PC-3 (cell line): ENCODE data around the gene DEFB132. TPM values are rescaled to one million over a fixed set of nuclear protein-coding genes. Genes with fewer than 3 reads are reported as not detected.

Experiments used
- ATAC-seq: fragments of 200-7000 bp; cut with Tn5 transposase; 2 replicates; pipeline ENCODE4 v1.9.1; 2020; ENCODE audit warnings: mild to moderate bottlenecking, moderate library complexity
- Bru-seq: library from RNA; stranded (reverse); fragments of 400-500 nt; gene quantifications from one replicate; lab custom pipeline; 2021; lab: Mats Ljungman, UMichigan
- BruChase-seq, 2 experiments: library from RNA; stranded (reverse); fragments of 400-500 nt; gene quantifications; one replicate each; lab custom pipeline; 2021; lab: Mats Ljungman, UMichigan
- BruUV-seq: library from RNA; stranded (reverse); fragments of 400-500 nt; replicated peaks from 2 replicates; lab custom pipeline; 2021; lab: Mats Ljungman, UMichigan
- CTCF ChIA-PET: fragments of 300-600 bp; sonication (Branson Sonifier 250); formaldehyde crosslinking; loops from one replicate; lab custom pipeline; 2022; ENCODE audit warnings: antibody characterized with exemption; lab: Charles Lee
- POLR2A ChIA-PET: fragments of 300-600 bp; sonication (Branson Sonifier 250); formaldehyde crosslinking; loops from one replicate; lab custom pipeline; 2022; ENCODE audit warnings: antibody characterized with exemption; ENCODE audit not compliant: unreplicated experiment; lab: Charles Lee
- DNase-seq: peaks from one replicate; pipeline ENCODE4 v3.0.0-alpha.2; 2015
- H2AFZ ChIP-seq: fragments of 300-600 bp; sonication (generic); 2 replicates; pipeline ENCODE4 v1.6.0; 2016; ENCODE audit warnings: antibody characterized with exemption, low read length
- H3F3A ChIP-seq: fragments of 300-600 bp; sonication (generic); one replicate; pipeline ENCODE4 v1.6.0; 2017; ENCODE audit warnings: antibody characterized with exemption, low read length, control low read depth, mild to moderate bottlenecking; ENCODE audit not compliant: unreplicated experiment
- H3K27ac ChIP-seq: fragments of 300-600 bp; sonication (generic); 2 replicates; pipeline ENCODE4 v1.5.1; 2016; ENCODE audit warnings: mild to moderate bottlenecking, low read length
- H3K27me3 ChIP-seq: fragments of 300-600 bp; sonication (generic); 2 replicates; pipeline ENCODE4 v1.6.1; 2016; ENCODE audit warnings: low read length, mixed read lengths
- H3K36me3 ChIP-seq: fragments of 300-600 bp; sonication (generic); 2 replicates; pipeline ENCODE4 v1.6.1; 2016; ENCODE audit warnings: low read depth, mixed run types, low read length, mixed read lengths
- H3K4me1 ChIP-seq: fragments of 300-600 bp; sonication (generic); 2 replicates; pipeline ENCODE4 v1.5.1; 2016; ENCODE audit warnings: low read length; ENCODE audit not compliant: insufficient read depth
- H3K4me2 ChIP-seq: fragments of 300-600 bp; sonication (generic); 2 replicates; pipeline ENCODE4 v1.6.0; 2016; ENCODE audit warnings: low read length
- H3K4me3 ChIP-seq: fragments of 300-600 bp; sonication (generic); 2 replicates; pipeline ENCODE4 v1.5.1; 2016; ENCODE audit warnings: mild to moderate bottlenecking, low read length, mixed read lengths
- H3K79me2 ChIP-seq: fragments of 300-600 bp; sonication (generic); 2 replicates; pipeline ENCODE4 v1.6.1; 2017; ENCODE audit warnings: low read length, mixed read lengths
- H3K9ac ChIP-seq: fragments of 300-600 bp; sonication (generic); 2 replicates; pipeline ENCODE4 v1.6.0; 2016; ENCODE audit warnings: mild to moderate bottlenecking, low read length
- H3K9me2 ChIP-seq: fragments of 300-600 bp; sonication (generic); replicated peaks from 2 replicates; pipeline ENCODE4 v1.6.1; 2016; ENCODE audit warnings: mixed run types, low read length, mixed read lengths
- H3K9me3 ChIP-seq: fragments of 300-600 bp; sonication (generic); 2 replicates; pipeline ENCODE4 v1.6.1; 2016; ENCODE audit warnings: low read length, mixed read lengths
- H4K20me1 ChIP-seq: fragments of 300-600 bp; sonication (generic); 2 replicates; pipeline ENCODE4 v1.6.1; 2016; ENCODE audit warnings: low read length, mixed read lengths
- EZH2 ChIP-seq: fragments of 300-600 bp; sonication (generic); IDR thresholded peaks from one replicate; pipeline ENCODE4 v1.6.1; 2017; ENCODE audit warnings: antibody characterized with exemption, mild to moderate bottlenecking, low read length; ENCODE audit not compliant: unreplicated experiment
- EZH2phosphoT487 ChIP-seq: fragments of 300-600 bp; sonication (generic); IDR thresholded peaks from 2 replicates; pipeline ENCODE4 v1.6.1; 2018; ENCODE audit warnings: mild to moderate bottlenecking, antibody characterized with exemption, low read length, borderline replicate concordance
- intact Hi-C: fragments of 100-400 bp; cut with micrococcal nuclease; formaldehyde crosslinking; loops from 2 replicates; pipeline ENCODE4 v1.9.0; 2023
- long read RNA-seq: library from polyadenylated mRNA; unstranded; transcript quantifications from one replicate; pipeline ENCODE4 v2.0.0, GENCODE V29; 2021; ENCODE audit not compliant: unreplicated experiment
- total RNA-seq: library from RNA; depleted of rRNA; stranded (reverse); fragments of >200 nt; gene quantifications from 2 replicates; pipeline ENCODE4 v1.2.3, GENCODE V29; 2014; rRNA removed
- TF ChIP-seq, protein P1 (sequence below): fragments of 300-600 bp; sonication (generic); conservative IDR thresholded peaks from 2 replicates; pipeline ENCODE4 v1.5.1; 2017; ENCODE audit warnings: antibody characterized with exemption, low read depth, mild to moderate bottlenecking, low read length

Gene DEFB132
- total RNA-seq: not detected in 2 replicates
- Bru-seq, nascent RNA: not detected
- BruChase-seq, experiment 1, labeled RNA remaining after a 6-hour chase: not detected
- BruChase-seq, experiment 2, labeled RNA remaining after a 2-hour chase: not detected
- long read RNA-seq: 0 reads

DNA sequence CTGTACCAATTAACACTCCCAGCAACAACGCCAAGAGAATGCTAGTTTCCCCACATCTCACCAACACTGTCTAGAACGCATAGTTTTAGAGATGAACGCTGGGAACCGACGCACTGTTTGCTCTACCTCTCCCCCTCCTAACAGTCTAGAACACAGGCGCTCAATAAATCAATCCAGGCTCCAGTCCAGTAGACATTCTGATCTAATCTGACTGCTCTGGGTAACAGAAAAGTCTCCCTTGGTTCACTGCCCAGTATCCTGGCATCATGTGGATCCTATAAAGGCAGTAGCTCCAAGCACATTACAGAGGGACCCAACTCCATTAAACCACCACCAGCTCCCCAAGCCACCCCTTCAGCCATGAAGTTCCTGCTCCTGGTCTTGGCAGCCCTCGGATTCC is at the start of gene DEFB132:
DEFB132 (plus strand) TSS at position 306 of the 400 bp plus-strand sequence; CDS start at position 361, 55 bp downstream.
- no peak for ATAC-seq
- POLR2A ChIA-PET: no interaction called here
- Histone ChIP-seq H3K4me3 (no peak within 1 kb of the TSS), H3K9ac (no peak within 1 kb of the TSS), H4K20me1 (no peaks in the 10 kb centered on the region), H3K27ac (no peak within 1 kb of the TSS), H3K27me3 (peaks cover 35% of the 10 kb centered on the region), H3K9me2 (no peaks in the 10 kb centered on the region), H3K9me3 (no peaks in the 10 kb centered on the region), H3K79me2 (no peaks in the 10 kb centered on the region), H3K4me1 (no peaks in the 10 kb centered on the region), H2AFZ (no peak within 1 kb of the TSS), H3F3A (no peaks in the 10 kb centered on the region), H3K4me2 (no peak within 1 kb of the TSS), H3K36me3 (no peaks in the 10 kb centered on the region)
- intact Hi-C loops: no loop called here
- TF ChIP-seq EZH2 (no peak), EZH2phosphoT487 (no peak)
- TF ChIP-seq, protein P1, sequence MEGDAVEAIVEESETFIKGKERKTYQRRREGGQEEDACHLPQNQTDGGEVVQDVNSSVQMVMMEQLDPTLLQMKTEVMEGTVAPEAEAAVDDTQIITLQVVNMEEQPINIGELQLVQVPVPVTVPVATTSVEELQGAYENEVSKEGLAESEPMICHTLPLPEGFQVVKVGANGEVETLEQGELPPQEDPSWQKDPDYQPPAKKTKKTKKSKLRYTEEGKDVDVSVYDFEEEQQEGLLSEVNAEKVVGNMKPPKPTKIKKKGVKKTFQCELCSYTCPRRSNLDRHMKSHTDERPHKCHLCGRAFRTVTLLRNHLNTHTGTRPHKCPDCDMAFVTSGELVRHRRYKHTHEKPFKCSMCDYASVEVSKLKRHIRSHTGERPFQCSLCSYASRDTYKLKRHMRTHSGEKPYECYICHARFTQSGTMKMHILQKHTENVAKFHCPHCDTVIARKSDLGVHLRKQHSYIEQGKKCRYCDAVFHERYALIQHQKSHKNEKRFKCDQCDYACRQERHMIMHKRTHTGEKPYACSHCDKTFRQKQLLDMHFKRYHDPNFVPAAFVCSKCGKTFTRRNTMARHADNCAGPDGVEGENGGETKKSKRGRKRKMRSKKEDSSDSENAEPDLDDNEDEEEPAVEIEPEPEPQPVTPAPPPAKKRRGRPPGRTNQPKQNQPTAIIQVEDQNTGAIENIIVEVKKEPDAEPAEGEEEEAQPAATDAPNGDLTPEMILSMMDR: no peak
- DNase-seq: no peak
- CTCF ChIA-PET: no interaction called here
- no TSS peak for BruUV-seq

- peak; percentile 97 for ATAC-seq
- BruUV-seq: no TSS peak
- H3K9me3 ChIP-seq: no peaks in the 10 kb centered on the region
- TF ChIP-seq EZH2: no peak
- TF ChIP-seq, protein P1: peak; percentile 81
- no peak for TF ChIP-seq EZH2phosphoT487
- peak; percentile 78 for DNase-seq
- no peak overlapping the region for H2AFZ ChIP-seq
- H3F3A ChIP-seq: no peaks in the 10 kb centered on the region
- peaks cover 63% of the 10 kb centered on the region for H3K27me3 ChIP-seq
- no peak overlapping the region for H3K4me3 ChIP-seq
- no peak overlapping the region for H3K9ac ChIP-seq
- intact Hi-C loops: loop anchor here (1.0 to 2.0 kb wide), 2 partner anchors 58 to 121 kb away; no protein-coding TSS in a partner anchor
- H3K4me2 ChIP-seq: no peak overlapping the region
- H3K9me2 ChIP-seq: no peaks in the 10 kb centered on the region
- H4K20me1 ChIP-seq: no peaks in the 10 kb centered on the region
- H3K27ac ChIP-seq: no peak overlapping the region
- no peaks in the 10 kb centered on the region for H3K79me2 ChIP-seq
- ChIA-PET POLR2A (no interaction called here), CTCF (no interaction called here)
- no peaks in the 10 kb centered on the region for H3K4me1 ChIP-seq
- H3K36me3 ChIP-seq: no peaks in the 10 kb centered on the region
Measured at GRCh38 chr20:208942-209566, 48.5 kb upstream of the DEFB132 start.
